ENCODE data around the gene KRT33B. TPM values are rescaled to one million over a fixed set of nuclear protein-coding genes. Genes with fewer than 3 reads are reported as not detected.

KRT33B gene
- total RNA-seq, 1 experiment from 2014 or later = not detected

DNA sequence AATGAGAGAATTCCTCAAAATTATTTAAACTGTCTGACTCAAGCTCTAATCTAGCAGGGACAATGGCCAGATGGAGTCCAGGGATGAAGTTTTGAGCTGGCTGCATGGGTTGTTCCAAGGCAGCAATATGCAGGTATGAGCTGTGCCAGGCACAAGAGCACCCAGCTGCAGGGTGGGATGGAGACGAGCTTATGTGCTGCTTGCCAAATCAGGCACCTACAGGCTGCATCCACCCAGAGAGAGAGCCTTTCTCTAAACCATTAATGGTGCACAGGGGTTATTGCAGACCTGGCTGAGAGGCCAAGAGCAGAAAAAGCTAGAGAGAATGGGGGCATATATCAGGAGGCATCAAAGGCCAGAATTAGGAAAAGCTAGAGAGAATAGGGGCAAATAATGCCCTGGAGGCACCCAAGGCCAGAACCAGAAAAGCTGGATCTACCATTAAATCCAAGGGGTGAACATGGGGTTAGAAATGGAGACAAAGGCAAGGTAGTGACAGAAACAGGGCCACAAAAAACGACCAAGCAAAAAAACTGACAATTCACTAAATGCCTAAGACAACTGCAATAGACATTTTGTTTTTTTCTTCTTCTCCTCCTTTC, 29.9 kb downstream of the KRT33B start:
- H3K4me1 ChIP-seq (ENCODE audit: low read length) = peaks cover under 1% of the 10 kb centered on the region
- H3K36me3 ChIP-seq (ENCODE audit: insufficient read depth, low read length) = no peaks in the 10 kb centered on the region
- H3K9ac ChIP-seq (ENCODE audit: low read length) = no peak overlapping the region
- no peaks in the 10 kb centered on the region for H3K79me2 ChIP-seq (ENCODE audit: low read length)
- H4K20me1 ChIP-seq (ENCODE audit: insufficient read depth, low read depth, low read length) = no peaks in the 10 kb centered on the region
- no peak for DNase-seq
- H3K9me2 ChIP-seq (replicated peaks; ENCODE audit: insufficient read depth, low read length) = no peaks in the 10 kb centered on the region
- peaks cover 4% of the 10 kb centered on the region; the same call in 1 of the 2 replicates for H3K9me3 ChIP-seq (ENCODE audit: low read length)
- H3K27me3 ChIP-seq (ENCODE audit: low read length) = no peaks in the 10 kb centered on the region
- no peak overlapping the region for H2AFZ ChIP-seq (ENCODE audit: low read length)
- H3K4me3 ChIP-seq (ENCODE audit: low read length) = no peak overlapping the region
- no peak overlapping the region for H3K27ac ChIP-seq (ENCODE audit: low read length)
- H3K4me2 ChIP-seq (ENCODE audit: low read depth, low read length, poor library complexity, severe bottlenecking) = no peak overlapping the region

DNA sequence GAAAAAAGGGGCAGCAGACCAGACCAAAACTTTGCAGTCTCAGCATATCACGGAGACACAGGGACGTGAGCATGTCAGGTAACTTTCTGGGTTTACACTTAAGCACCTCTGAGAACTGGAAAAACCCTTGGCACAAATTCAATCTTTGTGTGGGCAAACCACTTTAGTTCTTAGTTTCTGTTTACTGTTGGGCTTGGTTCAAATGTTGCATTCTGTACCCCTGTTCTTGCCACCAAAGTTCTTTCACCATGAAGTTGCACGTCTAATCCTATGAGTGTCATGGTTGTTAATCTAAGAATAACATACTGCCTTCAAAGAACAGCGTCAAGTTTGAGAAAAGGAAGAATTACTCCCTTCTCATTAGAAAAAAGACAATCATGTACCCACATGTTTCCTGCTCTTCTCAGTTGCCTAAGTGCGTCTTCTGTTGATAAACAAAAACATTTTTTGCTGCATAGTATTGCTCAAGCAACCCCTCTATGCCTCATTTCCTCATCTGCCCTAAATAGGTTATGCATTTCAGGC, 30.6 kb downstream of the KRT33B start:
- H3K9ac ChIP-seq (ENCODE audit: low read length) = no peak overlapping the region
- peaks cover 7% of the 10 kb centered on the region for H3K4me1 ChIP-seq (ENCODE audit: low read length)
- no peak overlapping the region for H3K4me2 ChIP-seq (ENCODE audit: low read depth, low read length, poor library complexity, severe bottlenecking)
- H3K27ac ChIP-seq (ENCODE audit: low read length) = no peak overlapping the region
- peaks cover 4% of the 10 kb centered on the region; the same call in 1 of the 2 replicates for H3K9me3 ChIP-seq (ENCODE audit: low read length)
- no peak overlapping the region for H3K4me3 ChIP-seq (ENCODE audit: low read length)
- no peaks in the 10 kb centered on the region for H3K9me2 ChIP-seq (replicated peaks; ENCODE audit: insufficient read depth, low read length)
- H3K79me2 ChIP-seq (ENCODE audit: low read length) = no peaks in the 10 kb centered on the region
- H2AFZ ChIP-seq (ENCODE audit: low read length) = no peak overlapping the region
- DNase-seq = no peak
- no peaks in the 10 kb centered on the region for H3K27me3 ChIP-seq (ENCODE audit: low read length)
- H4K20me1 ChIP-seq (ENCODE audit: insufficient read depth, low read depth, low read length) = no peaks in the 10 kb centered on the region
- H3K36me3 ChIP-seq (ENCODE audit: insufficient read depth, low read length) = no peaks in the 10 kb centered on the region

DNA sequence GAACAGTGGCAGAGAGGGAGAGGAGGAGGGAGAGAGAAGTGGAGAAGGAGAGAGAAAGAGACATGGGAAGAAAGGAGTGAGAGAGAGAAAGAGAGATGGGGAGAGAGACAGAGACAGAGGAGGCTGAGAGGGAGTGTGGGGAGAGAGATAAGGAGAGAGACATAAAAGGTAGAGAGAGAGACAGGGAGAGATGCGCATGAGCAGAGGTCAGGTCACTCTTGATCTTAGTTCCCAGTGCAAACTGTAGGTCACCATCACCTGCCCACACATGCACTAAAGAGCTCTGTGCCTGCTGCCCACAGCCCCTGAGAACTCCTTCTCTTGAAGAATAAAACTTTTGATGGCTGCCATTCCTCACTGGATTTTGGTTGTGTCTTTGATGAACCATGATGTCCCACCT, 33.9 kb downstream of the KRT33B start:
- H3K27ac ChIP-seq (ENCODE audit: low read length) = no peak overlapping the region
- peaks cover 7% of the 10 kb centered on the region for H3K4me1 ChIP-seq (ENCODE audit: low read length)
- no peak overlapping the region for H2AFZ ChIP-seq (ENCODE audit: low read length)
- H3K27me3 ChIP-seq (ENCODE audit: low read length) = no peaks in the 10 kb centered on the region
- H3K9me3 ChIP-seq (ENCODE audit: low read length) = no peaks in the 10 kb centered on the region
- H3K4me3 ChIP-seq (ENCODE audit: low read length) = no peak overlapping the region
- no peaks in the 10 kb centered on the region for H3K36me3 ChIP-seq (ENCODE audit: insufficient read depth, low read length)
- H3K9ac ChIP-seq (ENCODE audit: low read length) = no peak overlapping the region
- no peaks in the 10 kb centered on the region for H3K79me2 ChIP-seq (ENCODE audit: low read length)
- DNase-seq = no peak
- H3K4me2 ChIP-seq (ENCODE audit: low read depth, low read length, poor library complexity, severe bottlenecking) = no peak overlapping the region
- no peaks in the 10 kb centered on the region for H3K9me2 ChIP-seq (replicated peaks; ENCODE audit: insufficient read depth, low read length)
- H4K20me1 ChIP-seq (ENCODE audit: insufficient read depth, low read depth, low read length) = no peaks in the 10 kb centered on the region

- no peak overlapping the region for H2AFZ ChIP-seq (ENCODE audit: low read length)
- peak; percentile 57 for DNase-seq
- H3K4me1 ChIP-seq (ENCODE audit: low read length) = peaks cover 7% of the 10 kb centered on the region
- no peaks in the 10 kb centered on the region for H4K20me1 ChIP-seq (ENCODE audit: insufficient read depth, low read depth, low read length)
- H3K9me2 ChIP-seq (replicated peaks; ENCODE audit: insufficient read depth, low read length) = no peaks in the 10 kb centered on the region
- H3K9me3 ChIP-seq (ENCODE audit: low read length) = no peaks in the 10 kb centered on the region
- H3K4me3 ChIP-seq (ENCODE audit: low read length) = no peak overlapping the region
- H3K4me2 ChIP-seq (ENCODE audit: low read depth, low read length, poor library complexity, severe bottlenecking) = no peak overlapping the region
- no peaks in the 10 kb centered on the region for H3K36me3 ChIP-seq (ENCODE audit: insufficient read depth, low read length)
- no peak overlapping the region for H3K27ac ChIP-seq (ENCODE audit: low read length)
- H3K79me2 ChIP-seq (ENCODE audit: low read length) = no peaks in the 10 kb centered on the region
- H3K9ac ChIP-seq (ENCODE audit: low read length) = no peak overlapping the region
- no peaks in the 10 kb centered on the region for H3K27me3 ChIP-seq (ENCODE audit: low read length)
Observed at GRCh38 chr17:41334385-41335305, 35.0 kb downstream of the KRT33B start.

DNA sequence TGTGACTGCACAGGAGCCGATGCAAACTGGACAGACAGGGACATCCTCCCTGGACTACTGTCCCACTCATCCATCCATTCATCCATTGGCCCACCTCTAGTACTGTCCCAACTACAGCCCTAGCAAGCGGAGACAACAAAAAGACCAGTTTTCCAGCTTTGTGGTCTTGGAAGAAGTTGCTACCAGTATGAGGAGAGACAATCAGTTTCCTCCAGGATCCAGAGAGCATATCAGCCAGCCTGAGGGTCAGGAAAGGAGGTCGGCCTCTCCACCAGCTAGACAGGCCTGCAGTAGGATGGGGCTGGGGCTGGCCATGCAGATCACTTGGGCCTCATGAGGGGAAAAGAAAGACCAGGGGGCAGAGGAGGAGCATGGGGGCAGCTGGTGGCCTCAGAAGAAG, 35.8 kb downstream of the KRT33B start:
- Histone ChIP-seq H3K4me2 (ENCODE audit: low read depth, low read length, poor library complexity, severe bottlenecking) (no peak overlapping the region), H4K20me1 (ENCODE audit: insufficient read depth, low read depth, low read length) (no peaks in the 10 kb centered on the region), H3K9ac (ENCODE audit: low read length) (no peak overlapping the region), H3K27me3 (ENCODE audit: low read length) (no peaks in the 10 kb centered on the region), H3K79me2 (ENCODE audit: low read length) (no peaks in the 10 kb centered on the region), H3K27ac (ENCODE audit: low read length) (no peak overlapping the region), H3K4me1 (ENCODE audit: low read length) (peaks cover 7% of the 10 kb centered on the region), H3K9me2 (replicated peaks; ENCODE audit: insufficient read depth, low read length) (no peaks in the 10 kb centered on the region), H3K4me3 (ENCODE audit: low read length) (no peak overlapping the region), H2AFZ (ENCODE audit: low read length) (no peak overlapping the region), H3K36me3 (ENCODE audit: insufficient read depth, low read length) (no peaks in the 10 kb centered on the region), H3K9me3 (ENCODE audit: low read length) (no peaks in the 10 kb centered on the region)
- DNase-seq = no peak

DNA sequence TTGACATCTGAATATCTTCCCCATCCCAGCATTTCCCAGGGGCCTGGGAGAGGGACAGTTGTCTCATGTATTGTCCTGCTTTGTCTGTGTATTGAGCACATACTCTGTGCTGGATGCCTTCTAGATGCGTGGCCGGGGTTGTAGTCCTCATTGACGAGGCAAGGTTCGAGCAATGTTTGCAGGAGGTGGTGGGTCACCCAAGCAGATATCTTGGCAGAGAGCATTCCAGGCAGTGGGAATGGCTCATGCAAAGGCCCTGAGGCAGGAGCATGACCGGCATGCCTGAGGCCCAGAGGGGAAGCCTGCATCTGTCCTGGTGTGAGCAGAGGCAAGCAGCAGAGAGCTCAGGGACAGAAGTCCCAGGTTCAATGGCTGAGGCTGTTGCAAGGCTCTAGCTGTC, 36.5 kb downstream of the KRT33B start:
- no peaks in the 10 kb centered on the region for H3K79me2 ChIP-seq (ENCODE audit: low read length)
- no peaks in the 10 kb centered on the region for H3K9me2 ChIP-seq (replicated peaks; ENCODE audit: insufficient read depth, low read length)
- no peaks in the 10 kb centered on the region for H4K20me1 ChIP-seq (ENCODE audit: insufficient read depth, low read depth, low read length)
- no peaks in the 10 kb centered on the region for H3K27me3 ChIP-seq (ENCODE audit: low read length)
- no peak overlapping the region for H2AFZ ChIP-seq (ENCODE audit: low read length)
- H3K36me3 ChIP-seq (ENCODE audit: insufficient read depth, low read length) = no peaks in the 10 kb centered on the region
- no peak overlapping the region for H3K9ac ChIP-seq (ENCODE audit: low read length)
- no peak overlapping the region for H3K27ac ChIP-seq (ENCODE audit: low read length)
- no peak overlapping the region for H3K4me3 ChIP-seq (ENCODE audit: low read length)
- peaks cover 7% of the 10 kb centered on the region for H3K4me1 ChIP-seq (ENCODE audit: low read length)
- no peak for DNase-seq
- H3K4me2 ChIP-seq (ENCODE audit: low read depth, low read length, poor library complexity, severe bottlenecking) = no peak overlapping the region
- H3K9me3 ChIP-seq (ENCODE audit: low read length) = no peaks in the 10 kb centered on the region

GRCh38 chr17:41332239-41332638, 37.4 kb downstream of the KRT33B start:
- DNase-seq = no peak
- Histone ChIP-seq H3K27me3 (ENCODE audit: low read length) (no peaks in the 10 kb centered on the region), H3K4me1 (ENCODE audit: low read length) (peaks cover 7% of the 10 kb centered on the region)

GRCh38 chr17:41331606-41332005, 38.0 kb downstream of the KRT33B start:
- H3K9ac ChIP-seq (ENCODE audit: low read length) = no peak overlapping the region
- H3K27ac ChIP-seq (ENCODE audit: low read length) = no peak overlapping the region
- no peak overlapping the region for H3K4me3 ChIP-seq (ENCODE audit: low read length)
- H3K4me2 ChIP-seq (ENCODE audit: low read depth, low read length, poor library complexity, severe bottlenecking) = no peak overlapping the region
- H2AFZ ChIP-seq (ENCODE audit: low read length) = no peak overlapping the region
- H4K20me1 ChIP-seq (ENCODE audit: insufficient read depth, low read depth, low read length) = no peaks in the 10 kb centered on the region
- no peaks in the 10 kb centered on the region for H3K79me2 ChIP-seq (ENCODE audit: low read length)
- no peak for DNase-seq
- H3K36me3 ChIP-seq (ENCODE audit: insufficient read depth, low read length) = no peaks in the 10 kb centered on the region
- H3K27me3 ChIP-seq (ENCODE audit: low read length) = no peaks in the 10 kb centered on the region
- H3K9me2 ChIP-seq (replicated peaks; ENCODE audit: insufficient read depth, low read length) = no peaks in the 10 kb centered on the region
- no peaks in the 10 kb centered on the region for H3K9me3 ChIP-seq (ENCODE audit: low read length)
- peaks cover 7% of the 10 kb centered on the region for H3K4me1 ChIP-seq (ENCODE audit: low read length)

More at GRCh38 chr17:41332239-41332638, 37.4 kb downstream of the KRT33B start:
- Histone ChIP-seq H3K9me3 (ENCODE audit: low read length) (no peaks in the 10 kb centered on the region), H3K4me3 (ENCODE audit: low read length) (no peak overlapping the region), H3K79me2 (ENCODE audit: low read length) (no peaks in the 10 kb centered on the region), H2AFZ (ENCODE audit: low read length) (no peak overlapping the region), H3K9me2 (replicated peaks; ENCODE audit: insufficient read depth, low read length) (no peaks in the 10 kb centered on the region), H3K4me2 (ENCODE audit: low read depth, low read length, poor library complexity, severe bottlenecking) (no peak overlapping the region), H4K20me1 (ENCODE audit: insufficient read depth, low read depth, low read length) (no peaks in the 10 kb centered on the region), H3K36me3 (ENCODE audit: insufficient read depth, low read length) (no peaks in the 10 kb centered on the region), H3K9ac (ENCODE audit: low read length) (no peak overlapping the region), H3K27ac (ENCODE audit: low read length) (no peak overlapping the region)

Data from Karpas-422 (cell line).